Measurements from ENCODE around the gene TMEM131.

DNA sequence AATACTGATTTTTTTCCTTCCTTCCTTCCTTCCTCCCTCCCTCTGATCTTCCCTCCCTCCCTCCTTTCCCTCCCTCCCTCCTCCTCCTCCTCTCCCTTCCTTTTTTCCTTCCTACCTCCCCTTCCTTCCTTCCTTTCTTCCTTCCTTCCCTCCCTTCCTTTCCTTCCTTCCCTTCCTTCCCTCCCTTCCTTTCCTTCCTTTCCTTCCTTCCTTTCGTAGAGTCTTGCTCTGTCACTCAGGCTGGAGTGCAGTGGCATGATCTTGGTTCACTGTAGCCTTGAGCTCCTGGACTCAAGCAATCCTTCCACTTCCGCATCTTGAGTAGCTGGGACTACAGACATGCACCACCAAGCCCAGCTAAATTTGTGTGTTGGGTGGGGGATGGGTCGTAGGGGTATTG lies 8.9 kb upstream of the TMEM131 start:
- TF ChIP-seq, protein P1, sequence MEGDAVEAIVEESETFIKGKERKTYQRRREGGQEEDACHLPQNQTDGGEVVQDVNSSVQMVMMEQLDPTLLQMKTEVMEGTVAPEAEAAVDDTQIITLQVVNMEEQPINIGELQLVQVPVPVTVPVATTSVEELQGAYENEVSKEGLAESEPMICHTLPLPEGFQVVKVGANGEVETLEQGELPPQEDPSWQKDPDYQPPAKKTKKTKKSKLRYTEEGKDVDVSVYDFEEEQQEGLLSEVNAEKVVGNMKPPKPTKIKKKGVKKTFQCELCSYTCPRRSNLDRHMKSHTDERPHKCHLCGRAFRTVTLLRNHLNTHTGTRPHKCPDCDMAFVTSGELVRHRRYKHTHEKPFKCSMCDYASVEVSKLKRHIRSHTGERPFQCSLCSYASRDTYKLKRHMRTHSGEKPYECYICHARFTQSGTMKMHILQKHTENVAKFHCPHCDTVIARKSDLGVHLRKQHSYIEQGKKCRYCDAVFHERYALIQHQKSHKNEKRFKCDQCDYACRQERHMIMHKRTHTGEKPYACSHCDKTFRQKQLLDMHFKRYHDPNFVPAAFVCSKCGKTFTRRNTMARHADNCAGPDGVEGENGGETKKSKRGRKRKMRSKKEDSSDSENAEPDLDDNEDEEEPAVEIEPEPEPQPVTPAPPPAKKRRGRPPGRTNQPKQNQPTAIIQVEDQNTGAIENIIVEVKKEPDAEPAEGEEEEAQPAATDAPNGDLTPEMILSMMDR (IDR thresholded peaks at IDR 0.05): no peak
- TF ChIP-seq POLR2A (IDR thresholded peaks at IDR 0.05) (no peak), EP300 (IDR thresholded peaks at IDR 0.05) (no peak)

All from sigmoid colon (tissue), 4 donors.